ENCODE results near the gene NACC2.

The NACC2 gene

DNA sequence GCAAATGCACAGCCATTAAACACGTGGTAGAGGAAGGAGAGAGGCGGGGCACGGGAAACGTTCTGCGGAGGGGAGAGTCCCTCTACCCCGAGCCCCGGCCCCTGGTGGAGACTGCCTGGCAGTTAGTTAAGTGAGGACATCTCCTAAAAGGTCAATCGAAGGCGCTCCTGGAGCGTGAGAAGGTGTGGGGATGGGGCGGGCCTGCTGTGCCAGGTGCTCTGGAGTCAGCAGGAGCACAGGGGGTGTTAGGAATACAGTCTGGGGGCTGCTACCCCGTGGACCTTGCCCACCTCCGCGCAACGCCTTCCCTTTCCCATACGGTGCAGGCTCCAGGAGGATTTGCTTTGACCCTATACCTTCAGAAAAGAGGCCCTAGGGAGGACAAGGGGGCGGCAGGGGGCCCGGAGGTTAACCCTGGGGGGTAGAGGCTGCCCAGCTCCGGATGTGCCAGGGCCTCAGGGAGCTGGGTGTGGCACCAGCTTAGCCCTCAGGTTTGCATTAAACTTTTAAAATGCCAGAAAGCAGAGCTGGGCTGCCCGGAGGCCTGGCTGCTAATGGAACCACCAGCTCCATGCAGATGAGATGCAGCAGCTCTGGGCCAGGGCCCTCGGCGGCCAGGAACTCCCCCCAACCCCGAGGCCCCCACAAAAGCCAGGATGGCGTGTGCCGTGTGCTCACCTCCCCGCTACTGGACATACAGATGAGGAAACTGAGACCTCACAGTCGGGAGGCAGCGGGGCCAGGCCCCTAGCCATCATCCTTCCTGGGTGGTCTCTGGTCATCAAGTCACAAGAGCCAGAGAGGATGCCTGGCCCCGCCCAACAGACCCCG lies 39.2 kb downstream of the NACC2 start:
- DNase-seq (ENCODE audit: low spot score): no peak

GRCh38 chr9:136054798-136055714 lies 40.0 kb downstream of the NACC2 start:
- no peak for DNase-seq (ENCODE audit: low spot score)

- DNase-seq (ENCODE audit: low spot score): no peak
These were observed 40.9 kb downstream of the NACC2 start for GRCh38 chr9:136054146-136054545.

DNA sequence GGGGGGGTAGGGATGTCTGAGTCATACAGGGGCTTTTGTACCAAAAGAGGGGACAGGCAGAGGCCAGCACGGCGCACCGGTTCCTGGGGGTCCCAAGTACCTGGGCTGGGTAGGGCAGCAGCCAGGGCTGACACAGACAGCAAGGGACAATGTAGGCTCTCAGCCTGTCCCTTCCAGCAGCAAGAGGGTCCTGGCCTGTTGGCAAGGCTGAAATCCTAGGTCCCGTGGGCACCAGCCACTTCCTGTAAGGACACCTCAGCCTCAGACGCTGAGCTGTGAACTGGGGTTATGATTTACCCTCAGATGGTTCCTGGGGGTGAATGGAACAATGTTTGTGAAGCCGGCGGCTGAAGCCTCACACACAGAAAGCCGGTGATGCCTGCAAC lies 41.3 kb downstream of the NACC2 start:
- peak; percentile 39 for DNase-seq (ENCODE audit: low spot score)

DNA sequence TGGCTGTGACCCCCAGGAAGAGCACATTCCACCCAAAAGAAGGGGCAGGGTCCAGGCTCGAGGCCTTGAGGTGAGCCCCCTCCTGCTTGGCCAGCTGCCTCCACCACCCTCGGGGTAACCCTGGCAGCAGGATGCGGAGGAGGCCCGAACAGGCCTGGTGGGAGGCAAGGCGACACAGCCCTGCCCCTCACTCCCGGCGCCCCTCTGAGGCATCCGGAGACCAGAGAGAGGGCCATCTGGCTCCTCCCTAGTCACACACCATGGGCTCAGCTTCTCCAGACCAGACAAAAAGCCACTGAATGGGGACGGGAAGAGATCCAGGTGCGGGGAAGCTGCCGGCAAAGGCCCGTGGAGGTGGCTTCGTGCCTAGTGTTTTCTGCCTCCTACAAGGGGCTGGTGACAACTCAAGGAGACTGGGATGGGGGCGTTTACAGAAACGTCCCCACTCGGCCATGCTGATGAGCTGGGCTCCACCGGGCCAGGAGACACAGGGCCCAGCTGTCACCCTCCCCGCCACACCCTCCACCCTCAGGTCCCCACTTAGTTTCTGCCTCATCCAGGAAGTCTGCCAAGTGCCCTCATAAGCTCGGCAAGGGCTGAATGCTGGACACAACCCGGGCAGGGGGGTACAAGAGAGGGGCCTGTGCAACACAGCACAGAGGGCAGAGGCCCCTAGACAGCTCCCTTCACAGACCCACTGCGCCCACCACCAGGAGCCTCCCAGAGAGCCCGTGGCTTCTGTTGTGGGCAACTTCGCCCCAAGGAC lies 41.9 kb downstream of the NACC2 start:
- peak; percentile 29 for DNase-seq (ENCODE audit: low spot score)

GRCh38 chr9:136052472-136052880 lies 42.6 kb downstream of the NACC2 start:
- peak; percentile 69 for DNase-seq (ENCODE audit: low spot score)

DNA sequence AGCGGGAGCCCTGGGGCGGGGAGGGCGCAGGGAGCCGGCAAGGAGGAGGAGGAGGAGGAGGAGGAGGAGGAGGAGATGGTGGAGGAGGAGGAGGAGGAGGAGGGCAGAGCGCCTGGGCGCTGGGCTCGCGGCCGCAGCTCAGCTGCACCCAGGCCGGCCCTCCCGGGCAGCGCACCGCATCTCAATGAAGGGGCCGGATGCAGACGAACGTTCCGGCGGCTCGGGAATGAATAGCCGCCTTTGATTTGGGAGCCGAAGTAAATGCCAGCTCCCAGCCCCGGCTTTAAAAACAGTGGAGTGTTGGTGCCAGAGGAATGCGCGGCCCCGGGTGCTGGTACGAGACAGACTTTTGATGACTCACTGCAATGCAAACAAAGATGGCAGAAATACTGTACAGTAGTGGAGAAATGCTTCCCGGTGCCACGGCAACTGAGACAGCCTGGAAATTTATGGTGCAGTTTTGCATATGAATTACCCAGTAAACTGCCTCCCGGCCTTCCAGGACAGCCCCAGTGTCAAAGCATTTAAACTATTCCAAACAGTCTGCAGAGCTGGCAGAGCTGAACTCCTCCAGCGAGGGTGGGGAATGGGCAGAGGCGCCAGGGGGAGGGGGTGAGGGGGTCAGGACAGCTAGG lies 43.1 kb downstream of the NACC2 start:
- DNase-seq (ENCODE audit: low spot score): peak; percentile 96

DNA sequence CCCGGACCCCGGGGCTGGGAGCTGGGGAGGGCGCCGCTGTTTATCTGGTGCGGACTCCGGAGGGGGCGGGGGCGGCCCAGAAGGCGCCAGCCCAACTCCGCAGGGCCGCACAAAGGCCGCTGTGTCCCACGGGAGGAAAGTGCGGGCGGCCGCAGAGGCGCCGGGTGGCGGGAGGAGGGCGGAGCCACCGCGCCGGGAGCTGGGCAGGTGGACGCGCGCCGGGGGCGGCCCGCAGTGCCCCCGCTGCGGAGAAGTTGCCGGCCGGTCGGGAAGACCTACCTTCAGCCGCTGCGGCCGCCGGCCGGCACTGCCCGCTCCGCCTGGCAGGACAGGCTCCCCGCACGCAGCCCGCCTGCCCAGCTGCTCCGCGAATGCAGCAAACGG lies 43.6 kb downstream of the NACC2 start:
- DNase-seq (ENCODE audit: low spot score): no peak

- DNase-seq (ENCODE audit: low spot score): no peak
These were observed 44.2 kb downstream of the NACC2 start for GRCh38 chr9:136050701-136051452.

DNA sequence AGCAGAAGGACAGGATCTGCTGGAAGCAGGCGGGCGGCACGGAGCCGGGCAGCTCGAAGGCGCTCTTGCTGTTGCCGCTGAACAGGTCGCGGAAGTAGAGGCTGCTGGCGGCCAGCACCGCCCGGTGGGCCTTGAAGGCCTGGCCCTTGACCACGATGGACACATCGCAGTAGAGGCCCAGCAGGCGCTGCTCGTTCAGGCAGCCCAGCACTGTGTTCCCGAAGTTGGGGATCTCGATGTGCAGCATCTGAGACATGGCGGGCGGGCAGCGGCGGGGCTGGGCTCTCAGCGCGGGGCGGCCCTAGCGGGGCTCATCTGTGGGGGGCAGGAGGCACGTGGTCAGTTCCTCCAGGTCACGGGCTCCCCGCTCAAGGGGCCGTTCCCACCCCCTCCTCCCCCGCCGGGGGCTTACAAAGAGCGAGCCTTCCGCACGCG lies 44.8 kb downstream of the NACC2 start:
- DNase-seq (ENCODE audit: low spot score): no peak

DNA sequence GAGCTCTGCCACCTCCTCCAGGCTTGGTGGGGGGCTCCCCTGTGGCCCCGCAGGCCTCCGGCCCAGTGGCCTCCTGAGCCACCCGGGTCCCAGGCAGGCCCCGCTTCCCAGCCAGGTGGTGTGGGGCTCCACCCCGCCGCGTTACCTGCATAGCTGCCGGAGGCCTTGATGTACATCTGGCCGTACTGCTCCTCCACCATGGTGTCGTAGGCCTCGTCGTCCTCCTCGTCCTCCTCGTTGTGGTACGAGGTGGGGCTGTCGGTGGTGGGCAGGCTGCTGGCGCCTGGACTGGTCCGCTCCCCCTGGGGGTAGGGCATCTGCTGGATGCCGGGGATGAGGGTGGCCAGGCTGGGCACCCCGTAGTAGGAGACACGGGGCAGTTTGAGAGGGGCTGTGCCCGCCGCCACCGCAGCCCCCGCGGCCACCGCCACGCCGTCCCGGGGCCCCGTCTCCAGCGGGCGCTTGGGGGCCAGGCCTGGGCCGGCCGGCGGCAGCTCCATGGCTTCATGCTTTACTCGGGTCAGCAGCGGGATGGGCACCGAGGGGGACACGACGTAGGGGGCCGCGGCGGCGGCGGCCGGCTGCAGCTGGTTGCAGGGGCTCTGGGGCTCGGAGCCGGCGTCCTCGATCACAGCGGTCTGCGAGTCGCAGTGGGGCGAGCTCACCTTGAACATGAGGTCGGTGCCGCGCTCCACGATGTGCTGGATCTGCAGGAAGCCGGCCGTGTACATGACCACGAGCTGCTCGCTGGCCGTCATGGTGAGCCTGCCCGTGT lies 45.4 kb downstream of the NACC2 start:
- DNase-seq (ENCODE audit: low spot score): no peak

DNA sequence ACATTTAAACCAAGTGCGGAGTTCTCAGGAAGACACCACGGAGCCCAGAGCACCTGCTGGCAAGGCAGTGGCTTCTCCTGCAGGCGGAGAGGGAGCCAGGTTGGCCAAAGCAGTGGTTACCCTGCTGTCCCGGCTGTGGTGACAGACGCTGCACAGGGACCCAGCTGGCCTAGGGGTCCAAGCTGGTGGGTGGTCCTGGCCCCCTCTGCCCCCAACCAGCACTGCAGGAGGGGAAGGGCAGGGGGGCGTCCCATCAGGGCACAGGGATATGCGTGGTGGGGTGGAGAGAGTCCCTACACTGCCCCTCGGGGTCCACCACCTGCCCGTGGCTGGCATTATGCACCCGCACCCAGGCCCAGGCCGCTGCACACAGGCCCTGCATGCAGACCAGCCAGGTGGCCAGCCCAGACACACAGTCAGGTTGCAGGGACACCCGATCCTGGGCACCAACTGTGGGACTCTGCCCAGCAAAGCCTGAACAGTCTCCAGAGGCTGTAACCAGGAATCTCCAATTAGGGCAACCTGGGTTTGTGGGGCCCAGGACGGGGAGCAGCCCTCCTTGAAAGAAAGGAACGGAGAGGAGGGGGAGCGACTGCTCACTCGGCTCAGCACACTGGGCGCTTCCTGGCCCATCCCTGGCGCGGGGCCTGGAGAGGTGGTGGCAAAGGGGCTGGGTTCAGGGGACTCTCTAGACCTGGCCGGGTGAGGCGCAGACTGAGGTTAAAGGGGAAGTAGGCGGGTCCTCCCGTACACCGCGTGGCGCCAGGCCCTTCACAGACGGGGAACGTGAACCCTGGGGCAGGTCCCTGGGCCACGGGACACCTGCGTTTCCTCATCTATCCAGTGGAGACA lies 46.3 kb downstream of the NACC2 start:
- DNase-seq (ENCODE audit: low spot score): no peak

- no peak for DNase-seq (ENCODE audit: low spot score)
These were observed 47.1 kb downstream of the NACC2 start for GRCh38 chr9:136047775-136048559.

GRCh38 chr9:136047076-136047774 lies 47.9 kb downstream of the NACC2 start:
- no peak for DNase-seq (ENCODE audit: low spot score)

- no peak for DNase-seq (ENCODE audit: low spot score)
These were observed 48.6 kb downstream of the NACC2 start for GRCh38 chr9:136046554-136046920.

DNA sequence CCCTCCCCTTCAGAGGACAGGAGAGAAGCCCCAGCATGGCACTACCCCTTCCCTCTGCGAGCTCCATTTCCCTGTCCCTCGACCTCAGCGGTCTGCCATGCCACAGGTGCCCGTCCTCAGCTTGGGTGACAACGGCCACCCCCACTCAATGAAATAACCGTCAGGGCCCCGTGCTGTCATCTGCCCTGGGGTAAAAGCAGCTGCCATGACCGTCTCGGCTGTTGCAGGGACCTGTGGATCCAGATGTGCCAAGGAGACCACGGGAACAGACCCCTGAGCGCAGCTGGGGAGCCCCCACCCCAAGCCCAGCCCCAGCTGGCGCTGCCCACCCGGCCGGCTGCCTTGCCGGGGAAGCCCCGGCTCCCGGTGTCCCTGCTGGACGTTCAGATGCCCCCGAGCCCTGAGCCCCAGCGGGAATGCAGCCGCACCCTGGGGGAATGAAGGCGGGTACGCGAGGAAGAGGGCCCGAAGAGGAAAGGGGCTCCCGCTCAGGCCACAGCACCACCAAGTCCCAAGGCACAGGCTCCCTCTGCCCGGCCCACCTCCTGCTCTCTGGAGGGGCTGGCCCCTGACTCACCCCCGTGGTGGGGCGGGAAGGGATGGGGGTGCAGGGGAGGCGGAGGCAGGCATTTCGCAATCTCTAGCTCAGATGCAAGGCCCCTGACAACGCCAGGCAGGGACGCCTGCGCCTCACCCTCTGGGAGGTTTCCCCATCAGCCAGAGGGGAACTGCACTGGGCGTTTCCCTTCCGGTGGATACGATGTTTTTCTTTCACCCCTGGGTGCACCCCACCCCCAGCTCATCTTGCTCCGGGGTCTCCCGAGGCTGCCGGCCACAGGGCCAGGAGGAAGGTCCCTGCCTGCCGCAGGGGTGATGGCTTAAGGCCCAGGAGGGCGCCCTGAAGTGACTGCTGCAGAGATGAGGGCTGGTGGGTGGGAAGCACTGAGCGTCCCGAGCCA lies 49.2 kb downstream of the NACC2 start:
- DNase-seq (ENCODE audit: low spot score): no peak

Measured in kidney tubule cell (primary cell).